Fibroblast of villous mesenchyme (primary cell): ENCODE measurements around the gene ADD1. TPM values are rescaled to one million over a fixed set of nuclear protein-coding genes. Genes with fewer than 3 reads are reported as not detected.

Source experiments
- DNase-seq: peaks from one replicate; pipeline ENCODE4 v3.0.0-alpha.2; 2010; ENCODE audit warnings: low read depth
- H3K4me3 ChIP-seq: 2 replicates; pipeline ENCODE4 v1.5.1; 2011; ENCODE audit warnings: low read depth, mild to moderate bottlenecking, low read length
- CTCF ChIP-seq: IDR thresholded peaks from 2 replicates; pipeline ENCODE4 v1.5.1; 2012; ENCODE audit warnings: low read depth, mild to moderate bottlenecking, low read length; ENCODE audit not compliant: insufficient read depth
- total RNA-seq: library from RNA; depleted of rRNA; stranded (reverse); fragments of >200 nt; gene quantifications from 2 replicates; pipeline ENCODE4 v1.2.3, GENCODE V29; 2012

The ADD1 gene
- total RNA-seq, 1 donor: 212 TPM

DNA sequence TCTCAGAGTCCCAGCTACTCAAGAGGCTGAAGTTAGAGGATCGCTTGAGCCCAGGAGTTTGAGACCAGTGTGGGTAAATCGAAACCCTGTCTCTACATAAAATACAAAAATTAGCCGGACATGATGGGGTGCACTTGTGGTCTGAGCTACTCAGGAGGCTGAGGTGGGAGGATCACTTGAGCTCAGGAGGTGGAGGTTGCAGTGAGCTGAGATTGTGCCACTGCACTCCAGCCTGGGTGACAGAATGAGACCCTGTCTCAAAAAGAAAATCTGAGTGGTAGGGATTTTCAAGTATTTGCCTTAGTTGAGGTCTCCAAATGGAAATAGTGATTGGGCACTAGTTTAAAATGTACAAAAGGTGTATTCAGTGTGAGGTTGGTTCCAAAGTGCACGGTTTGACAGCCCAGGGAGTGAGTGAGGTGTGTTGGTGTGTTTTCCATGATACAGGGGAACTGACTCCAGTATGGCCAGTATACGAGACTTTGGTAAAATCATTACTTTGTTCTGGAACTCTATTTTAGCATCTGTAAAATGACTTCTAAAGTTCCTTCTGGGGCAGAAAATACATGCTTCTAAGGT lies 13.8 kb downstream of the ADD1 start:
- no peak for DNase-seq
- TF ChIP-seq CTCF: no peak
- no peak overlapping the region for H3K4me3 ChIP-seq

- TF ChIP-seq CTCF: no peak
- H3K4me3 ChIP-seq: no peak overlapping the region
- DNase-seq: peak; percentile 94
Observed at GRCh38 chr4:2858451-2859217, 15.0 kb downstream of the ADD1 start.

DNA sequence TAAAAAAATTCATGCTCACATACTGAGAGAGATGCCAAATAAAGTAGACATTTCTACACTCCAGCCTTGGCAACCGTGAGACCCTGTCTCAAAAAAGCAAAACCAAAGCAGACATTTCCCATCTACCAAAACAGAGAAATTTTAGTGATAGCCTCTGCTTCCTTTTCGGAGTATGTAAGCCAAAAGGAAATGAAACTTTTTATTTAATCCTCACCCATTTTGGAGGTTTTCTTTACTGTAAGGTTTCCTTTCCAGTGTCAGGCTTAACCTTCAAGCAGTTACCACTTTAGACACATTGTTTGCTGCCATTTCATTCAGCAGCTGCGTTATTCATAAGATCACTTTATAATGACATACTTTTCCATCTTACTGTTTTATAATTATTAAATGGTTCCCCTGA lies 15.9 kb downstream of the ADD1 start:
- DNase-seq: no peak
- TF ChIP-seq CTCF: no peak
- no peak overlapping the region for H3K4me3 ChIP-seq

DNA sequence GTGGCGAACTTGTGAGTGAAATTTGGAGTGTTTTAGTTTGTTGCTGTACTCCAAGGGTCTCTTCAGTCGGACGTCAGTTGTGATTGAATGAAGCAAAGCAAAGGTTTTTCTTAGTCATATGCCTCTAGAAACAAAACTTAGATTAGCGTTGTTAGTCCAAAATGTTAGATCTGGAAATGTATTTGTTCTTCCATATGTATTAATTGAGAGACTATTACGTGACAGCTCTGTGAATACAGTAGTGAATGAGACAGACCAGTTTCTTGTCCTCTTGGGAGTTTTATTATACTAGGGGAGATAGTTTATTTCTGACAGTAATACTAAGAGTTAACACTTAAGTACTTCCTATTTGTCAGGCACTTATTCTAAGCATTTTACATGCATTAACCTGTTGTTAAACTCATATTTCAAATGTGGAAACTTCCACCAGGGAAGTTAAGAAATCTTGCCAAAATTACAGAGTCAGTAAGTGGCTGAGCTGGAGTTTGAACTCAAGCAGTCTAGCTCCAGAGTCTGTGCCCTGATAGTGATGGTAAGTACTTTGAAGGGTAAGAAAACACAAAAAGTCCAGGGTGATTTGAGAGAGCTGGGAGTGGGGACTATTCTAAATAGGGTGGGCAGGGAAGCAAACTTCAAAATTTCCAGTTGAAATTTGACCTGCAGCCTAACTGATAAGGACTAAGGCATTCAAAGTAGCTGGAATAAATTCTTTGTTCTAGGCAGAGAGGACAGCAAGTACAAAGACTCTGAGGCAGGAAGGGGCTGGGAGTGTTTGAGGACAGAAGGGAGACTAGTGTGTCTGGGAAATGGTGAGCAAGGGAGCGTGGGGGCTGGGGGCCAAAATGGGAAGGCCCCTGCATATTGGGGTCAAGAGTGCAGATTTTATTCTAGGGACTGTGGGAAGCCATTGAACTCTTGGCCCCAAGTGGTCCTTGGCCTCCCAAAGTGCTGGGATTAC lies 17.0 kb downstream of the ADD1 start:
- no peak overlapping the region for H3K4me3 ChIP-seq
- no peak for TF ChIP-seq CTCF
- DNase-seq: peak; percentile 44

DNA sequence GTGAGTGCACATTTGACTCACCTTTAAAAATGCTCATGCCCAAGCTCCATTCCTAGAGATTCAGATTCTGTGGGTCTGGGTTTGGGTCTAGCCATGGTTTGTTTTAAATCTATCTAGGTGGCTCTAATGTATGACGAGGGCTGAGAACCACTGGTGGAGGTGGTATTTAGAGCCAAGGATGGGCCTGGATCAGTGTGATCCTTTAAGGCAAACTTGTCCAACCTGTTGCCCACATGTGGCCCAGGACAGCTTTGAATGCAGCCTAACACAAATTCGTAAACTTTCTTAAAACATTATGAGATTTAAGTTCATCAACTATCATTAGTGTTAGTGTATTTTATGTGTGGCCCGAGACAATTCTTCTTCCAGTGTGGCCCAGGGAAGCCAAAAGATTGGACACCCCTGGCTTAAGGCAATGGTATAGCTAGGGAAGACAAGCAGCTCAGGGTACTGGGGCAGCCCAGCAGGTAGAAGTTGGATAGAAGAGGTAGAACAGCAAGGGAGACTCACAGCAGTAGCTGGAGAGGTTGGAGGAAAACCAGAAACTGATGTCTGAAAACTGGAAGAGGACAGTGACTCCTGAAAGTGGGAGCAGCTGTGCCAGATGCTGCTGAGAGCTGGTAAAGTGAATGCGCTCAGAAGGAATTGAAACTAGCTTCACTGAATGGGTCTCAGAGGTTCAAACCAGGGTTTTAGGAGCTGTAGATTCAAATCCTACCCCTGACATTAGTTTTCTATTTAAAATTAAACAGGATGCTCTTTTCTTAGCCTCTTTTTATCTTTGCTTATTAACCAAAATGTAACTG lies 18.2 kb downstream of the ADD1 start:
- no peak overlapping the region for H3K4me3 ChIP-seq
- DNase-seq: peak; percentile 45

More for the DNA sequence above, 18.2 kb downstream of the ADD1 start:
- TF ChIP-seq CTCF: no peak
